Gastrocnemius medialis (tissue), 4 donors: ENCODE data around the gene NLRX1.

Experiments used
- POLR2A ChIP-seq, 2 donors: fragments of 450-650 bp; IDR thresholded peaks; one replicate each; pipeline ENCODE4 v1.6.1; 2017; ENCODE audit warnings: antibody characterized with exemption in 2 of 2, mild to moderate bottlenecking in 2 of 2, moderate library complexity in 2 of 2
- TF ChIP-seq, protein P1 (sequence below), 5 experiments: fragments of 450-650 bp in 3 of 5; fragments of 200-600 bp in 2 of 5; sonication (generic) in 2 of 5; IDR thresholded peaks in 4 of 5; conservative IDR thresholded peaks in 1 of 5; 1 replicate in 4 of 5; 2 replicates in 1 of 5; pipeline ENCODE4 v1.5.1; 2016 to 2019; ENCODE audit warnings: antibody characterized with exemption in 5 of 5, mild to moderate bottlenecking in 3 of 5, moderate library complexity in 3 of 5

DNA sequence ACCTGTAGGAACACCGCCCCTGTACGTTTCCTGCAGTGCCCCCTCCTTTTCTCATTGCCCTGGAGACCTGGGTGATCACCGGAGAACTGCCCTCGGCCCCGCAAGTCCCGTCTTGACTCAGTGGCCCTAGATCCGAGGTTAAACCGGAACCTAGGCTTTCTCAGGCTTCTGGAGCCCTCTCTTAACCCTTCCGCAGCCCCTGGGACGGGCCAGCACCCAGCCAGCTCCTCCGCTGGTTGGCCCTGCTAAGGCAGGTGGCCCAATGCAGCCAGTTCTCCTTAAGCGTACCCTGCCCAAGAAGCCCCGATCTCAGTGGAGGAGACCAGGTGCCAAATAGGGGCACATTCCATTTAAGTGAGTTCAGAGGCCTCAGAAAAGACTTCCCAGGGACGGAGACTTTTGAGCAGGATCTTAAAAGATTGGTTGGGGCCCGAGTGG, 776 bp downstream of the NLRX1 start:
- TF ChIP-seq, protein P1, sequence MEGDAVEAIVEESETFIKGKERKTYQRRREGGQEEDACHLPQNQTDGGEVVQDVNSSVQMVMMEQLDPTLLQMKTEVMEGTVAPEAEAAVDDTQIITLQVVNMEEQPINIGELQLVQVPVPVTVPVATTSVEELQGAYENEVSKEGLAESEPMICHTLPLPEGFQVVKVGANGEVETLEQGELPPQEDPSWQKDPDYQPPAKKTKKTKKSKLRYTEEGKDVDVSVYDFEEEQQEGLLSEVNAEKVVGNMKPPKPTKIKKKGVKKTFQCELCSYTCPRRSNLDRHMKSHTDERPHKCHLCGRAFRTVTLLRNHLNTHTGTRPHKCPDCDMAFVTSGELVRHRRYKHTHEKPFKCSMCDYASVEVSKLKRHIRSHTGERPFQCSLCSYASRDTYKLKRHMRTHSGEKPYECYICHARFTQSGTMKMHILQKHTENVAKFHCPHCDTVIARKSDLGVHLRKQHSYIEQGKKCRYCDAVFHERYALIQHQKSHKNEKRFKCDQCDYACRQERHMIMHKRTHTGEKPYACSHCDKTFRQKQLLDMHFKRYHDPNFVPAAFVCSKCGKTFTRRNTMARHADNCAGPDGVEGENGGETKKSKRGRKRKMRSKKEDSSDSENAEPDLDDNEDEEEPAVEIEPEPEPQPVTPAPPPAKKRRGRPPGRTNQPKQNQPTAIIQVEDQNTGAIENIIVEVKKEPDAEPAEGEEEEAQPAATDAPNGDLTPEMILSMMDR (IDR thresholded peaks at IDR 0.05 in 4 of 5, conservative IDR thresholded peaks at IDR 0.05 in 1 of 5): no peak
- TF ChIP-seq POLR2A (IDR thresholded peaks at IDR 0.05): peak; percentile 25 to 36
